Activated B cell treated with CpG ODN at 0.5 μM for 24 hours (primary cell): ENCODE results near the gene CARS2. TPM values are rescaled to one million over a fixed set of nuclear protein-coding genes. Genes with fewer than 3 reads are reported as not detected.

Source experiments
- ATAC-seq: fragments of 200-7000 bp; cut with Tn5 transposase; one replicate; pipeline ENCODE4 v1.10.0; 2021; ENCODE audit warnings: low read depth, mild to moderate bottlenecking, moderate library complexity
- CTCF ChIA-PET: fragments of 350-600 bp; sonication (Branson Sonifier 250); formaldehyde crosslinking; loops from one replicate; lab custom pipeline; 2021; ENCODE audit warnings: antibody characterized with exemption; lab: Charles Lee
- POLR2A ChIA-PET: fragments of 350-600 bp; sonication (Branson Sonifier 250); formaldehyde crosslinking; loops from one replicate; lab custom pipeline; 2021; ENCODE audit warnings: antibody characterized with exemption; lab: Charles Lee
- DNase-seq: peaks from one replicate; pipeline ENCODE4 v3.0.0; 2022
- H3K27ac Mint-ChIP-seq: one replicate; pipeline ENCODE4 v1.8.0; 2020; ENCODE audit warnings: mixed read lengths
- H3K27me3 Mint-ChIP-seq: one replicate; pipeline ENCODE4 v1.8.0; 2021; ENCODE audit warnings: mixed read lengths
- H3K36me3 Mint-ChIP-seq: one replicate; pipeline ENCODE4 v1.8.0; 2021; ENCODE audit warnings: low read depth, mixed read lengths
- H3K4me1 Mint-ChIP-seq: one replicate; pipeline ENCODE4 v1.8.0; 2021; ENCODE audit warnings: mixed read lengths
- H3K4me3 Mint-ChIP-seq: one replicate; pipeline ENCODE4 v1.8.0; 2020; ENCODE audit warnings: mild to moderate bottlenecking, mixed read lengths
- H3K9me3 Mint-ChIP-seq: one replicate; pipeline ENCODE4 v1.8.0; 2020; ENCODE audit warnings: mixed read lengths
- intact Hi-C: fragments of 100-400 bp; cut with micrococcal nuclease; formaldehyde crosslinking; loops from one replicate; pipeline ENCODE4 v1.15.1; 2024
- total RNA-seq: library from RNA; stranded (reverse); gene quantifications from 2 replicates; pipeline ENCODE4 v1.2.3, GENCODE V29; 2022
- TF ChIP-seq, protein P1 (sequence below): fragments of 200-600 bp; IDR thresholded peaks from one replicate; pipeline ENCODE4 v1.8.0; 2022; ENCODE audit warnings: antibody characterized with exemption, mild to moderate bottlenecking

Gene CARS2
- total RNA-seq, 1 donor from 2014 or later = 115 TPM

DNA sequence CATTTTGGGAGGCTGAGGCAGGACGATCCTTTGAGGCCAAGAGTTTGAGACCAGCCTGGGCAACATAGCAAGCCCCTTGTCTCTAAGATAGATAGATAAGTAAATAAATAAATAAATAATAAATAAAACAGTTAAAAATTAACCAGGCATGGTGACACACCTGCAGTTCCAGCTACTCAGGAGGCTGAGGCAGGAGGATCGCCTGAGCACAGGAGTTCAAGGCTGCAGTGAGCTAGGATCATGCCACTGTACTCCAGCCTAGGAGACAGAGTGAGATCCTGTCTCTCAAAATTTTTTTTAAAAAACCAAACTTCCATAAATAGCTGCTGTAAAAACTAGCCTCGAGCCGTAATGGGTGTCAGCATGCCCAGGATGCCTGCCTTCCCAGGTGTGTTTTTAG, 104.9 kb downstream of the CARS2 start:
- ChIA-PET CTCF (interaction anchor here (0.6 kb wide), 1 partner anchor 219 kb away, joined by 3 read pairs; no protein-coding TSS in a partner anchor), POLR2A (no interaction called here)
- Mint-ChIP-seq H3K4me1 (no peaks in the 10 kb centered on the region), H3K36me3 (no peaks in the 10 kb centered on the region), H3K4me3 (no peak overlapping the region), H3K27me3 (peaks cover 5% of the 10 kb centered on the region), H3K27ac (no peak overlapping the region), H3K9me3 (no peaks in the 10 kb centered on the region)
- TF ChIP-seq, protein P1, sequence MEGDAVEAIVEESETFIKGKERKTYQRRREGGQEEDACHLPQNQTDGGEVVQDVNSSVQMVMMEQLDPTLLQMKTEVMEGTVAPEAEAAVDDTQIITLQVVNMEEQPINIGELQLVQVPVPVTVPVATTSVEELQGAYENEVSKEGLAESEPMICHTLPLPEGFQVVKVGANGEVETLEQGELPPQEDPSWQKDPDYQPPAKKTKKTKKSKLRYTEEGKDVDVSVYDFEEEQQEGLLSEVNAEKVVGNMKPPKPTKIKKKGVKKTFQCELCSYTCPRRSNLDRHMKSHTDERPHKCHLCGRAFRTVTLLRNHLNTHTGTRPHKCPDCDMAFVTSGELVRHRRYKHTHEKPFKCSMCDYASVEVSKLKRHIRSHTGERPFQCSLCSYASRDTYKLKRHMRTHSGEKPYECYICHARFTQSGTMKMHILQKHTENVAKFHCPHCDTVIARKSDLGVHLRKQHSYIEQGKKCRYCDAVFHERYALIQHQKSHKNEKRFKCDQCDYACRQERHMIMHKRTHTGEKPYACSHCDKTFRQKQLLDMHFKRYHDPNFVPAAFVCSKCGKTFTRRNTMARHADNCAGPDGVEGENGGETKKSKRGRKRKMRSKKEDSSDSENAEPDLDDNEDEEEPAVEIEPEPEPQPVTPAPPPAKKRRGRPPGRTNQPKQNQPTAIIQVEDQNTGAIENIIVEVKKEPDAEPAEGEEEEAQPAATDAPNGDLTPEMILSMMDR = no peak
- no peak for ATAC-seq
- intact Hi-C loops = no loop called here
- no peak for DNase-seq

- no peaks in the 10 kb centered on the region for H3K36me3 Mint-ChIP-seq
- no peaks in the 10 kb centered on the region for H3K9me3 Mint-ChIP-seq
- ChIA-PET POLR2A (no interaction called here), CTCF (no interaction called here)
- DNase-seq = no peak
- intact Hi-C loops = no loop called here
- H3K4me1 Mint-ChIP-seq = no peaks in the 10 kb centered on the region
- H3K27ac Mint-ChIP-seq = no peak overlapping the region
- H3K4me3 Mint-ChIP-seq = no peak overlapping the region
- ATAC-seq = no peak
- TF ChIP-seq, protein P1 = no peak
- H3K27me3 Mint-ChIP-seq = peaks cover 5% of the 10 kb centered on the region
Observed at GRCh38 chr13:110600261-110600819, 105.6 kb downstream of the CARS2 start.

DNA sequence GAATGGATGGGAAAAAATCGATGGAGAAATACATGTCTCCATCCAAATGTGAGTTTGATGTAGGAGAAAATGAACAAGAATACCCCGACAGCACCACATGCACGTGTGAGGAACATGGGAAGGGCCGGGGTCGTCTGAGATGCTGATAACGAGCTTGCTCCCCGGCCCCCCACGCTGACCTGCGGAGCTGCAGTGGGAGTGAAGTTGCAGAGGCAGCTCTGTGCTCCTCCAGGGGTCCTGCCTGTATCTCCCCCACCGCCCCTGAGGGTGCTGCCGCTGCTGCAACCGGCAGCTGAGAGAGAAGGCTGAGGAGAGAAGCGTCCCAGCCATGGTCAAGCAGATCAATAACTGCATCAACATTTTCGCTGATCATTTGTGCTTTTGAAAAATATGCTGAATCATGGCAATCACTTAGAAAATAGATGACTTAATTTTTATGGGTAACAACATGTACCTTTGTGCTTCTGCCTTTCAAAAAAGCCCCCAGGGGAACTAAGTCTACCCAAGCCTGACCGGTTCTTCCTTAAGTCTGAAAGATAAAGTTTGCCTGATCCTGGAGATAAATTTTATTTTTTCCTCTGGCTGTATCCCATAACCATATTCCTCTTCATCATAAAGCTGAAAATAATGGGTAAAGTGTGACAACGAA, 108.8 kb downstream of the CARS2 start:
- Mint-ChIP-seq H3K4me1 (no peaks in the 10 kb centered on the region), H3K4me3 (no peak overlapping the region), H3K27me3 (peaks cover 3% of the 10 kb centered on the region), H3K27ac (no peak overlapping the region), H3K36me3 (no peaks in the 10 kb centered on the region), H3K9me3 (no peaks in the 10 kb centered on the region)
- no peak for DNase-seq
- ChIA-PET POLR2A (no interaction called here), CTCF (interaction anchor here (1.1 to 1.7 kb wide), 3 partner anchors 15 to 222 kb away, joined by 3 to 4 read pairs (median 4); no protein-coding TSS in a partner anchor)
- TF ChIP-seq, protein P1 = no peak
- ATAC-seq = no peak
- intact Hi-C loops = no loop called here

DNA sequence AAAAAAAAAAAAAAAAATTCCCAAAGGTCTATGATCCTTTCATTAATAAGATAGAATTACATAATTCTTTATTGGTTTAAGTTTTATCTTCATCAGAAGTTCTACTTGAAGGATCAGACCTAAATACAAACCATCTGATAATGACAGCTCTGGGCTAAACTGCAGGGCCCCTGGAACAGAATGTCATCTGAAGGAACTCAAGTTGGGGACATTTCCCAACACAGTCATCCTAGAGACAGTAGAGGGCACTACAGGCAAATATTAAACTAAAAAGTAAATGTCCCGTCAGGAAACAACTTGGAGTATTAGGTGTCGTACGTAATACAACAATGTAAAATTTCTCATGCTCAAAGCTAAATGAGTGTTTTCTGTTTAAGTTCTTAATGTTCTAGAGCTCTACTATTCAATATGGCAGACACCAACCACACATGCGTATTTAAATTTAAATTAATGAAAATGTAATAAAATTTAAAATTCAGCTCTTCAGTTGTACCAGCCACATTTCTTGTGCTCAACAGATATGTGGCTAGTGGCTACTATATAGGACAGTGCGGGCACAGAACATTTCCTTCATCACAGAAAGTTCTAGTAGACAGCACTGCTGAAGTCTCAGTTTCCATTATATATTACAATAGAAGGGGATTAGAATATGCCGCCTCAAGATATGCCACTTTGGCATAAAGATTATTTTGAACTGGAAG, 112.3 kb downstream of the CARS2 start:
- CTCF ChIA-PET = interaction anchor here (0.7 to 2.0 kb wide), 19 partner anchors 16 to 628 kb away, joined by 3 to 14 read pairs (median 4); no protein-coding TSS in a partner anchor
- no peaks in the 10 kb centered on the region for H3K4me1 Mint-ChIP-seq
- no peaks in the 10 kb centered on the region for H3K27me3 Mint-ChIP-seq
- DNase-seq (no peak), ATAC-seq (peak; percentile 81)
- TF ChIP-seq, protein P1 = no peak
- H3K9me3 Mint-ChIP-seq = no peaks in the 10 kb centered on the region
- no peak overlapping the region for H3K27ac Mint-ChIP-seq
- H3K4me3 Mint-ChIP-seq = no peak overlapping the region
- intact Hi-C loops = loop anchor here (1.0 to 2.0 kb wide), 4 partner anchors 137 to 629 kb away; no protein-coding TSS in a partner anchor
- POLR2A ChIA-PET = interaction anchor here (0.6 to 1.0 kb wide), 4 partner anchors 83 to 560 kb away, joined by 3 to 5 read pairs (median 4); no protein-coding TSS in a partner anchor
- no peaks in the 10 kb centered on the region for H3K36me3 Mint-ChIP-seq

GRCh38 chr13:110592665-110593064, 113.3 kb downstream of the CARS2 start:
- Mint-ChIP-seq H3K27me3 (no peaks in the 10 kb centered on the region), H3K36me3 (no peaks in the 10 kb centered on the region), H3K9me3 (no peaks in the 10 kb centered on the region), H3K4me1 (no peaks in the 10 kb centered on the region), H3K27ac (no peak overlapping the region), H3K4me3 (no peak overlapping the region)
- CTCF ChIA-PET = interaction anchor here (1.1 to 1.6 kb wide), 4 partner anchors 137 to 320 kb away, joined by 3 to 14 read pairs (median 8); no protein-coding TSS in a partner anchor
- POLR2A ChIA-PET = interaction anchor here (0.7 kb wide), 1 partner anchor 88 kb away, joined by 5 read pairs; no protein-coding TSS in a partner anchor
- intact Hi-C loops = loop anchor here (1.0 to 2.0 kb wide), 4 partner anchors 136 to 630 kb away; no protein-coding TSS in a partner anchor
- TF ChIP-seq, protein P1 = no peak
- no peak for ATAC-seq
- DNase-seq = no peak
